Naive thymus-derived CD4-positive, alpha-beta T cell (primary cell): ENCODE measurements around the gene EPHA7. TPM values are rescaled to one million over a fixed set of nuclear protein-coding genes. Genes with fewer than 3 reads are reported as not detected.

ENCODE experiments used
- ATAC-seq: fragments of 150-1000 bp; cut with Tn5 transposase; 2 replicates; pipeline ENCODE4 v1.10.0; 2021; ENCODE audit warnings: mild to moderate bottlenecking, moderate library complexity
- CTCF ChIA-PET: fragments of 350-600 bp; sonication (Branson Sonifier 250); formaldehyde crosslinking; loops from one replicate; lab custom pipeline; 2021; ENCODE audit warnings: antibody characterized with exemption; lab: Charles Lee
- POLR2A ChIA-PET: fragments of 350-600 bp; sonication (Branson Sonifier 250); formaldehyde crosslinking; loops from one replicate; lab custom pipeline; 2021; ENCODE audit warnings: antibody characterized with exemption, inconsistent platforms; lab: Charles Lee
- DNase-seq, 9 donors: peaks; one replicate each; pipeline versions ENCODE4 v3.0.0 to v3.0.0-alpha.2; 2020 to 2022; ENCODE audit warnings: mixed read lengths in 1 of 9
- H3K27ac ChIP-seq: one replicate; pipeline ENCODE4 v1.7.0; 2013; ENCODE audit warnings: mild to moderate bottlenecking, low read depth, low read length, moderate library complexity
- H3K27me3 ChIP-seq, 2 donors: one replicate each; pipeline ENCODE4 v1.7.0; 2013; ENCODE audit warnings: low read length in 2 of 2, mild to moderate bottlenecking in 2 of 2, moderate library complexity in 2 of 2; ENCODE audit not compliant: control insufficient read depth in 2 of 2, insufficient read depth in 2 of 2
- H3K36me3 ChIP-seq, 3 experiments: 1 replicate in 2 of 3; 2 replicates in 1 of 3; pipeline ENCODE4 v1.7.0; 2013; ENCODE audit warnings: low read length in 3 of 3, mild to moderate bottlenecking in 3 of 3, moderate library complexity in 1 of 3; ENCODE audit not compliant: insufficient read depth in 3 of 3, control insufficient read depth in 2 of 3
- H3K4me1 ChIP-seq, 2 donors: one replicate each; pipeline ENCODE4 v1.7.0; 2013; ENCODE audit warnings: low read length in 2 of 2, mild to moderate bottlenecking in 2 of 2, moderate library complexity in 1 of 2; ENCODE audit not compliant: control insufficient read depth in 2 of 2, insufficient read depth in 2 of 2
- H3K4me3 ChIP-seq: 2 replicates; pipeline ENCODE4 v1.7.0; 2013; ENCODE audit warnings: mild to moderate bottlenecking, low read length
- H3K9me3 ChIP-seq, 3 experiments: 1 replicate in 2 of 3; 2 replicates in 1 of 3; pipeline ENCODE4 v1.7.0; 2013; ENCODE audit warnings: low read length in 3 of 3; ENCODE audit not compliant: control insufficient read depth in 2 of 3
- H3K27ac Mint-ChIP-seq, 9 donors: one replicate each; pipeline ENCODE4 v1.8.0; 2020 to 2022; ENCODE audit warnings: mixed read lengths in 9 of 9, mild to moderate bottlenecking in 8 of 9, moderate library complexity in 5 of 9, inconsistent platforms in 2 of 9
- H3K27me3 Mint-ChIP-seq, 5 donors: one replicate each; pipeline ENCODE4 v1.8.0; 2021 to 2022; ENCODE audit warnings: mixed read lengths in 5 of 5, mild to moderate bottlenecking in 1 of 5
- H3K36me3 Mint-ChIP-seq, 5 donors: one replicate each; pipeline ENCODE4 v1.8.0; 2020 to 2022; ENCODE audit warnings: mixed read lengths in 5 of 5, mild to moderate bottlenecking in 3 of 5, inconsistent platforms in 1 of 5
- H3K4me1 Mint-ChIP-seq, 7 donors: one replicate each; pipeline ENCODE4 v1.8.0; 2020 to 2022; ENCODE audit warnings: mixed read lengths in 7 of 7, mild to moderate bottlenecking in 3 of 7, inconsistent platforms in 1 of 7
- H3K4me3 Mint-ChIP-seq, 10 donors: one replicate each; pipeline ENCODE4 v1.8.0; 2020 to 2022; ENCODE audit warnings: mild to moderate bottlenecking in 10 of 10, mixed read lengths in 10 of 10, moderate library complexity in 6 of 10, inconsistent platforms in 2 of 10
- H3K9me3 Mint-ChIP-seq, 11 donors: one replicate each; pipeline ENCODE4 v1.8.0; 2020 to 2022; ENCODE audit warnings: mixed read lengths in 11 of 11, mild to moderate bottlenecking in 4 of 11, inconsistent platforms in 1 of 11, moderate library complexity in 1 of 11
- intact Hi-C, 2 donors: fragments of 100-400 bp; cut with micrococcal nuclease; formaldehyde crosslinking; loops; one replicate each; pipeline ENCODE4 v1.15.1; 2023
- polyA plus RNA-seq, 2 donors: library from polyadenylated mRNA; unstranded; fragments of 300-500 nt; fragmentation: Illumina TruSeq; gene quantifications; one replicate each; pipeline ENCODE4 v1.2.3, GENCODE V29; 2021
- total RNA-seq, 6 experiments: library from RNA in 5 of 6; stranded (reverse) in 5 of 6; gene quantifications; 1 replicate in 5 of 6; 2 replicates in 1 of 6; pipeline ENCODE4 v1.2.3 and lab custom pipeline; 2021 to 2026

The EPHA7 gene
- total and polyA plus RNA-seq, 7 experiments from 2014 or later: not detected

- H3K4me1 ChIP-seq: no peaks in the 10 kb centered on the region
- Mint-ChIP-seq H3K36me3 (no peaks in the 10 kb centered on the region), H3K4me3 (no peak overlapping the region), H3K9me3 (peaks cover 0 to 21% (median 1%) of the 10 kb centered on the region in 11 donors), H3K4me1 (no peaks in the 10 kb centered on the region), H3K27ac (no peak overlapping the region), H3K27me3 (no peaks in the 10 kb centered on the region)
- intact Hi-C loops: no loop called here
- no peak overlapping the region for H3K27ac ChIP-seq
- no peaks in the 10 kb centered on the region for H3K36me3 ChIP-seq
- ChIA-PET CTCF (no interaction called here), POLR2A (no interaction called here)
- no peak for DNase-seq
- ATAC-seq: no peak
- H3K9me3 ChIP-seq: no peaks in the 10 kb centered on the region
- no peak overlapping the region for H3K4me3 ChIP-seq
- H3K27me3 ChIP-seq: no peaks in the 10 kb centered on the region
These were observed 66.8 kb downstream of the EPHA7 start for GRCh38 chr6:93352604-93353003.

- Histone ChIP-seq H3K27me3 (no peaks in the 10 kb centered on the region), H3K36me3 (no peaks in the 10 kb centered on the region), H3K4me3 (no peak overlapping the region), H3K9me3 (no peaks in the 10 kb centered on the region), H3K4me1 (no peaks in the 10 kb centered on the region), H3K27ac (no peak overlapping the region)
- ATAC-seq (no peak), DNase-seq (no peak)
- ChIA-PET POLR2A (no interaction called here), CTCF (no interaction called here)
- no peaks in the 10 kb centered on the region for H3K36me3 Mint-ChIP-seq
- H3K27me3 Mint-ChIP-seq: no peaks in the 10 kb centered on the region
- H3K4me3 Mint-ChIP-seq: no peak overlapping the region
- intact Hi-C loops: no loop called here
- H3K4me1 Mint-ChIP-seq: no peaks in the 10 kb centered on the region
- H3K27ac Mint-ChIP-seq: no peak overlapping the region
- H3K9me3 Mint-ChIP-seq: peaks cover 0 to 21% (median 1%) of the 10 kb centered on the region in 11 donors
These were observed 68.1 kb downstream of the EPHA7 start for GRCh38 chr6:93351222-93351621.

- H3K4me3 ChIP-seq: no peak overlapping the region
- no peaks in the 10 kb centered on the region for H3K4me1 Mint-ChIP-seq
- H3K9me3 Mint-ChIP-seq: peaks cover 0 to 21% (median 1%) of the 10 kb centered on the region in 11 donors
- no peaks in the 10 kb centered on the region for H3K27me3 ChIP-seq
- DNase-seq (no peak), ATAC-seq (no peak)
- H3K36me3 Mint-ChIP-seq: no peaks in the 10 kb centered on the region
- H3K4me3 Mint-ChIP-seq: no peak overlapping the region
- POLR2A ChIA-PET: no interaction called here
- H3K27me3 Mint-ChIP-seq: no peaks in the 10 kb centered on the region
- no peak overlapping the region for H3K27ac Mint-ChIP-seq
- H3K4me1 ChIP-seq: no peaks in the 10 kb centered on the region
- no peaks in the 10 kb centered on the region for H3K36me3 ChIP-seq
- H3K27ac ChIP-seq: no peak overlapping the region
- intact Hi-C loops: no loop called here
- no peaks in the 10 kb centered on the region for H3K9me3 ChIP-seq
- CTCF ChIA-PET: no interaction called here
These were observed 68.6 kb downstream of the EPHA7 start for GRCh38 chr6:93350774-93351173.

- H3K27me3 Mint-ChIP-seq: no peaks in the 10 kb centered on the region
- ChIA-PET CTCF (no interaction called here), POLR2A (no interaction called here)
- no peaks in the 10 kb centered on the region for H3K4me1 Mint-ChIP-seq
- H3K27ac Mint-ChIP-seq: no peak overlapping the region
- no peak overlapping the region for H3K27ac ChIP-seq
- H3K27me3 ChIP-seq: no peaks in the 10 kb centered on the region
- no peaks in the 10 kb centered on the region for H3K9me3 ChIP-seq
- no peaks in the 10 kb centered on the region for H3K4me1 ChIP-seq
- DNase-seq (no peak), ATAC-seq (no peak)
- intact Hi-C loops: no loop called here
- H3K36me3 Mint-ChIP-seq: no peaks in the 10 kb centered on the region
- H3K36me3 ChIP-seq: no peaks in the 10 kb centered on the region
- H3K4me3 Mint-ChIP-seq: no peak overlapping the region
- H3K9me3 Mint-ChIP-seq: peaks cover 0 to 2% (median 0%) of the 10 kb centered on the region in 11 donors
- no peak overlapping the region for H3K4me3 ChIP-seq
These were observed 75.0 kb downstream of the EPHA7 start for GRCh38 chr6:93344333-93344835.

- Mint-ChIP-seq H3K27ac (no peak overlapping the region), H3K4me1 (no peaks in the 10 kb centered on the region), H3K9me3 (peaks cover 0 to 2% (median 0%) of the 10 kb centered on the region in 11 donors)
These were observed 75.9 kb downstream of the EPHA7 start for GRCh38 chr6:93343476-93343875.

GRCh38 chr6:93341900-93342613 is 77.3 kb downstream of the EPHA7 start:
- ATAC-seq (no peak), DNase-seq (no peak)
- POLR2A ChIA-PET: no interaction called here
- no peaks in the 10 kb centered on the region for H3K27me3 Mint-ChIP-seq
- intact Hi-C loops: no loop called here
- Histone ChIP-seq H3K27ac (no peak overlapping the region), H3K4me3 (no peak overlapping the region), H3K36me3 (no peaks in the 10 kb centered on the region), H3K9me3 (no peaks in the 10 kb centered on the region), H3K4me1 (no peaks in the 10 kb centered on the region), H3K27me3 (no peaks in the 10 kb centered on the region)
- H3K9me3 Mint-ChIP-seq: peaks cover 0 to 4% (median 0%) of the 10 kb centered on the region in 11 donors
- H3K27ac Mint-ChIP-seq: no peak overlapping the region
- no peak overlapping the region for H3K4me3 Mint-ChIP-seq
- no peaks in the 10 kb centered on the region for H3K36me3 Mint-ChIP-seq
- CTCF ChIA-PET: no interaction called here
- H3K4me1 Mint-ChIP-seq: no peaks in the 10 kb centered on the region

More at GRCh38 chr6:93343476-93343875, 75.9 kb downstream of the EPHA7 start:
- ATAC-seq: no peak
- CTCF ChIA-PET: no interaction called here
- Histone ChIP-seq H3K27ac (no peak overlapping the region), H3K4me1 (no peaks in the 10 kb centered on the region), H3K4me3 (no peak overlapping the region), H3K9me3 (no peaks in the 10 kb centered on the region), H3K27me3 (no peaks in the 10 kb centered on the region), H3K36me3 (no peaks in the 10 kb centered on the region)
- Mint-ChIP-seq H3K4me3 (no peak overlapping the region), H3K27me3 (no peaks in the 10 kb centered on the region), H3K36me3 (no peaks in the 10 kb centered on the region)
- intact Hi-C loops: no loop called here
- no peak for DNase-seq
- POLR2A ChIA-PET: no interaction called here
